HEK293 (cell line): Measurements from ENCODE around the gene C2.

ENCODE experiments used
- BCL11B ChIP-seq: fragments of 450-650 bp; formaldehyde crosslinking; IDR thresholded peaks from 2 replicates; pipeline ENCODE4 v1.5.1; 2016; ENCODE audit warnings: low read depth, missing biosample characterization, missing genetic modification characterization
- GFI1B ChIP-seq: fragments of 450-650 bp; formaldehyde crosslinking; IDR thresholded peaks from 2 replicates; pipeline ENCODE4 v1.5.1; 2016; ENCODE audit warnings: missing biosample characterization, missing genetic modification characterization
- GLIS1 ChIP-seq: fragments of 450-650 bp; formaldehyde crosslinking; IDR thresholded peaks from 2 replicates; pipeline ENCODE4 v1.5.1; 2016; ENCODE audit warnings: missing biosample characterization, missing genetic modification characterization
- TRIM28 ChIP-seq: IDR thresholded peaks from 2 replicates; pipeline ENCODE4 v1.6.1; 2011; ENCODE audit warnings: low read length, control low read depth, borderline replicate concordance
- ZFP69B ChIP-seq: fragments of 450-650 bp; formaldehyde crosslinking; IDR thresholded peaks from 2 replicates; pipeline ENCODE4 v1.5.1; 2016; ENCODE audit warnings: missing biosample characterization, missing genetic modification characterization
- ZNF221 ChIP-seq: fragments of 450-650 bp; formaldehyde crosslinking; IDR thresholded peaks from 2 replicates; pipeline ENCODE4 v1.5.1; 2017; ENCODE audit warnings: missing biosample characterization, missing genetic modification characterization, borderline replicate concordance
- ZNF292 ChIP-seq: fragments of 450-650 bp; formaldehyde crosslinking; IDR thresholded peaks from 2 replicates; pipeline ENCODE4 v1.5.1; 2016; ENCODE audit warnings: low read depth, missing biosample characterization, missing genetic modification characterization, borderline replicate concordance
- ZNF335 ChIP-seq: fragments of 450-650 bp; formaldehyde crosslinking; conservative IDR thresholded peaks from 2 replicates; pipeline ENCODE4 v1.5.1; 2016; ENCODE audit warnings: missing biosample characterization, missing genetic modification characterization
- ZNF366 ChIP-seq: fragments of 450-650 bp; formaldehyde crosslinking; conservative IDR thresholded peaks from 2 replicates; pipeline ENCODE4 v1.5.1; 2016; ENCODE audit warnings: missing biosample characterization, missing genetic modification characterization
- ZNF48 ChIP-seq: fragments of 450-650 bp; formaldehyde crosslinking; IDR thresholded peaks from 2 replicates; pipeline ENCODE4 v1.5.1; 2016; ENCODE audit warnings: missing biosample characterization, missing genetic modification characterization
- ZNF501 ChIP-seq: fragments of 450-650 bp; formaldehyde crosslinking; IDR thresholded peaks from 2 replicates; pipeline ENCODE4 v1.5.1; 2016; ENCODE audit warnings: missing biosample characterization, missing genetic modification characterization
- ZNF514 ChIP-seq: fragments of 450-650 bp; formaldehyde crosslinking; IDR thresholded peaks from 2 replicates; pipeline ENCODE4 v1.5.1; 2016; ENCODE audit warnings: missing biosample characterization, missing genetic modification characterization
- ZNF548 ChIP-seq: fragments of 450-650 bp; formaldehyde crosslinking; IDR thresholded peaks from 2 replicates; pipeline ENCODE4 v1.5.1; 2016; ENCODE audit warnings: missing biosample characterization, missing genetic modification characterization
- ZNF549 ChIP-seq: fragments of 450-650 bp; IDR thresholded peaks from 2 replicates; pipeline ENCODE4 v1.5.1; 2018; ENCODE audit warnings: missing biosample characterization, missing genetic modification characterization, mild to moderate bottlenecking, inconsistent platforms, moderate library complexity
- ZNF610 ChIP-seq: fragments of 450-650 bp; formaldehyde crosslinking; IDR thresholded peaks from 2 replicates; pipeline ENCODE4 v1.5.1; 2016; ENCODE audit warnings: missing biosample characterization, missing genetic modification characterization, borderline replicate concordance
- ZNF624 ChIP-seq: fragments of 450-650 bp; formaldehyde crosslinking; IDR thresholded peaks from 2 replicates; pipeline ENCODE4 v1.5.1; 2017; ENCODE audit warnings: missing biosample characterization, missing genetic modification characterization
- ZNF654 ChIP-seq: fragments of 450-650 bp; formaldehyde crosslinking; IDR thresholded peaks from 2 replicates; pipeline ENCODE4 v1.5.1; 2016; ENCODE audit warnings: low read depth, missing biosample characterization, missing genetic modification characterization
- ZNF660 ChIP-seq: fragments of 450-650 bp; IDR thresholded peaks from 2 replicates; pipeline ENCODE4 v1.5.1; 2018; ENCODE audit warnings: missing biosample characterization, mild to moderate bottlenecking, missing genetic modification characterization
- ZNF707 ChIP-seq: fragments of 450-650 bp; formaldehyde crosslinking; IDR thresholded peaks from 2 replicates; pipeline ENCODE4 v1.5.1; 2016; ENCODE audit warnings: missing biosample characterization, missing genetic modification characterization
- TF ChIP-seq, protein P1 (sequence below): fragments of 450-650 bp; formaldehyde crosslinking; IDR thresholded peaks from 2 replicates; pipeline ENCODE4 v1.5.1; 2016; ENCODE audit warnings: missing biosample characterization, missing genetic modification characterization, borderline replicate concordance
- TF ChIP-seq, protein P2 (sequence below): fragments of 450-650 bp; formaldehyde crosslinking; IDR thresholded peaks from 2 replicates; pipeline ENCODE4 v1.5.1; 2016; ENCODE audit warnings: missing biosample characterization, missing genetic modification characterization
- TF ChIP-seq, protein P3 (sequence below): fragments of 450-650 bp; formaldehyde crosslinking; IDR thresholded peaks from 2 replicates; pipeline ENCODE4 v1.5.1; 2016; ENCODE audit warnings: missing biosample characterization, missing genetic modification characterization
- TF ChIP-seq, protein P4 (sequence below): fragments of 450-650 bp; formaldehyde crosslinking; IDR thresholded peaks from 2 replicates; pipeline ENCODE4 v1.5.1; 2016; ENCODE audit warnings: missing biosample characterization, missing genetic modification characterization
- TF ChIP-seq, protein P5 (sequence below): fragments of 450-650 bp; formaldehyde crosslinking; IDR thresholded peaks from 2 replicates; pipeline ENCODE4 v1.5.1; 2016; ENCODE audit warnings: missing biosample characterization, missing genetic modification characterization
- TF ChIP-seq, protein P6 (sequence below): fragments of 450-650 bp; formaldehyde crosslinking; IDR thresholded peaks from 2 replicates; pipeline ENCODE4 v1.5.1; 2016; ENCODE audit warnings: missing biosample characterization, missing genetic modification characterization
- TF ChIP-seq, protein P7 (sequence below): fragments of 450-650 bp; formaldehyde crosslinking; conservative IDR thresholded peaks from 2 replicates; pipeline ENCODE4 v1.5.1; 2016; ENCODE audit warnings: low read depth, missing biosample characterization, missing genetic modification characterization
- TF ChIP-seq, protein P8 (sequence below): fragments of 450-650 bp; formaldehyde crosslinking; IDR thresholded peaks from 2 replicates; pipeline ENCODE4 v1.5.1; 2016; ENCODE audit warnings: missing biosample characterization, missing genetic modification characterization

Gene C2

DNA sequence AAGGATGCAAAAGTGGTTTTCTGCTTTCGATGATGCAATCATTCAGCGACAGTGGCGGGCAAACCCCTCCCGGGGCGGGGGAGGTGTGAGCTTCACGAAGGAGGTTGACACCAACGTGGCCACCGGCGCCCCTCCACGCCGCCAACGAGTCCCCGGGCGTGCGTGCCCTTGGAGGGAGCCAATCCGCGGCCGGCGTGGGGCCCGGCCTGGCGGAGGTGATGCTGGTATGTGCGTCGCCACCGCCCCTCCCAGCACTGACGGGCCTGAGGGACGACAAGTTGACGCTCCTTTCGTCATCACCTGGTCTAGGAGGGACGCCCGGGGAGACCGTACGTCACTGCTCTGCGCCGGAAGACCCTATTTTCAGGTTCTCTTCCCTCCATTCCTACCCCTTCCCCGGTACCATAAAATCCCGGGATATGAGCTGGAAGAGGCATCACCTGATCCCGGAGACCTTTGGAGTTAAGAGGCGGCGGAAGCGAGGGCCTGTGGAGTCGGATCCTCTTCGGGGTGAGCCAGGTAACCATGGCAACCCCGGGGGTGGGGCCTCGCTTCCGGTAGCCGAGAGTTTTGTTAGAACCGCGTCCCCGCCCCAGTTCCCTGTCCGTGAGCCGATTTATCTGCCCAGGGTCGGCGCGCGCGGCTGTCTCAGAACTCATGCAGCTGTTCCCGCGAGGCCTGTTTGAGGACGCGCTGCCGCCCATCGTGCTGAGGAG lies 44.6 kb downstream of the C2 start, which contains the start of gene DXO (continued):
- TF ChIP-seq, protein P1, sequence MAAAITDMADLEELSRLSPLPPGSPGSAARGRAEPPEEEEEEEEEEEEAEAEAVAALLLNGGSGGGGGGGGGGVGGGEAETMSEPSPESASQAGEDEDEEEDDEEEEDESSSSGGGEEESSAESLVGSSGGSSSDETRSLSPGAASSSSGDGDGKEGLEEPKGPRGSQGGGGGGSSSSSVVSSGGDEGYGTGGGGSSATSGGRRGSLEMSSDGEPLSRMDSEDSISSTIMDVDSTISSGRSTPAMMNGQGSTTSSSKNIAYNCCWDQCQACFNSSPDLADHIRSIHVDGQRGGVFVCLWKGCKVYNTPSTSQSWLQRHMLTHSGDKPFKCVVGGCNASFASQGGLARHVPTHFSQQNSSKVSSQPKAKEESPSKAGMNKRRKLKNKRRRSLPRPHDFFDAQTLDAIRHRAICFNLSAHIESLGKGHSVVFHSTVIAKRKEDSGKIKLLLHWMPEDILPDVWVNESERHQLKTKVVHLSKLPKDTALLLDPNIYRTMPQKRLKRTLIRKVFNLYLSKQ (tag by site-specific recombination), result no peak
- TF ChIP-seq ZNF335 (tag by site-specific recombination), result peak; percentile 78
- TF ChIP-seq ZNF514 (tag by site-specific recombination), result no peak
- no peak for TF ChIP-seq ZNF221 (tag by site-specific recombination)
- no peak for TF ChIP-seq ZNF707 (tag by site-specific recombination)
- TF ChIP-seq, protein P2, sequence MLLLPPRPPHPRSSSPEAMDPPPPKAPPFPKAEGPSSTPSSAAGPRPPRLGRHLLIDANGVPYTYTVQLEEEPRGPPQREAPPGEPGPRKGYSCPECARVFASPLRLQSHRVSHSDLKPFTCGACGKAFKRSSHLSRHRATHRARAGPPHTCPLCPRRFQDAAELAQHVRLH (tag by site-specific recombination), result peak; percentile 95
- TF ChIP-seq ZNF292 (tag by site-specific recombination), result no peak
- TF ChIP-seq, protein P3, sequence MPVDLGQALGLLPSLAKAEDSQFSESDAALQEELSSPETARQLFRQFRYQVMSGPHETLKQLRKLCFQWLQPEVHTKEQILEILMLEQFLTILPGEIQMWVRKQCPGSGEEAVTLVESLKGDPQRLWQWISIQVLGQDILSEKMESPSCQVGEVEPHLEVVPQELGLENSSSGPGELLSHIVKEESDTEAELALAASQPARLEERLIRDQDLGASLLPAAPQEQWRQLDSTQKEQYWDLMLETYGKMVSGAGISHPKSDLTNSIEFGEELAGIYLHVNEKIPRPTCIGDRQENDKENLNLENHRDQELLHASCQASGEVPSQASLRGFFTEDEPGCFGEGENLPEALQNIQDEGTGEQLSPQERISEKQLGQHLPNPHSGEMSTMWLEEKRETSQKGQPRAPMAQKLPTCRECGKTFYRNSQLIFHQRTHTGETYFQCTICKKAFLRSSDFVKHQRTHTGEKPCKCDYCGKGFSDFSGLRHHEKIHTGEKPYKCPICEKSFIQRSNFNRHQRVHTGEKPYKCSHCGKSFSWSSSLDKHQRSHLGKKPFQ (tag by site-specific recombination), result peak; percentile 94
- TF ChIP-seq TRIM28, result peak; percentile 54; the same call in 1 of the 2 replicates
- TF ChIP-seq, protein P4, sequence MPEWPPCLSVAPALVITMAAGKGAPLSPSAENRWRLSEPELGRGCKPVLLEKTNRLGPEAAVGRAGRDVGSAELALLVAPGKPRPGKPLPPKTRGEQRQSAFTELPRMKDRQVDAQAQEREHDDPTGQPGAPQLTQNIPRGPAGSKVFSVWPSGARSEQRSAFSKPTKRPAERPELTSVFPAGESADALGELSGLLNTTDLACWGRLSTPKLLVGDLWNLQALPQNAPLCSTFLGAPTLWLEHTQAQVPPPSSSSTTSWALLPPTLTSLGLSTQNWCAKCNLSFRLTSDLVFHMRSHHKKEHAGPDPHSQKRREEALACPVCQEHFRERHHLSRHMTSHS, result no peak
- TF ChIP-seq, protein P5, sequence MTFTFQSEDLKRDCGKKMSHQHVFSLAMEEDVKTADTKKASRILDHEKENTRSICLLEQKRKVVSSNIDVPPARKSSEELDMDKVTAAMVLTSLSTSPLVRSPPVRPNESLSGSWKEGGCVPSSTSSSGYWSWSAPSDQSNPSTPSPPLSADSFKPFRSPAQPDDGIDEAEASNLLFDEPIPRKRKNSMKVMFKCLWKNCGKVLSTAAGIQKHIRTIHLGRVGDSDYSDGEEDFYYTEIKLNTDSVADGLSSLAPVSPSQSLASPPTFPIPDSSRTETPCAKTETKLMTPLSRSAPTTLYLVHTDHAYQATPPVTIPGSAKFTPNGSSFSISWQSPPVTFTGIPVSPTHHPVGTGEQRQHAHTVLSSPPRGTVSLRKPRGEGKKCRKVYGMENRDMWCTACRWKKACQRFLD, result no peak
- no peak for TF ChIP-seq ZNF48 (tag by site-specific recombination)
- TF ChIP-seq ZNF660 (tag by site-specific recombination), result peak; percentile 58
- peak; percentile 99 for TF ChIP-seq ZNF366
- TF ChIP-seq, protein P6, sequence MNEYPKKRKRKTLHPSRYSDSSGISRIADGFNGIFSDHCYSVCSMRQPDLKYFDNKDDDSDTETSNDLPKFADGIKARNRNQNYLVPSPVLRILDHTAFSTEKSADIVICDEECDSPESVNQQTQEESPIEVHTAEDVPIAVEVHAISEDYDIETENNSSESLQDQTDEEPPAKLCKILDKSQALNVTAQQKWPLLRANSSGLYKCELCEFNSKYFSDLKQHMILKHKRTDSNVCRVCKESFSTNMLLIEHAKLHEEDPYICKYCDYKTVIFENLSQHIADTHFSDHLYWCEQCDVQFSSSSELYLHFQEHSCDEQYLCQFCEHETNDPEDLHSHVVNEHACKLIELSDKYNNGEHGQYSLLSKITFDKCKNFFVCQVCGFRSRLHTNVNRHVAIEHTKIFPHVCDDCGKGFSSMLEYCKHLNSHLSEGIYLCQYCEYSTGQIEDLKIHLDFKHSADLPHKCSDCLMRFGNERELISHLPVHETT (tag by site-specific recombination), result peak; percentile 97
- no peak for TF ChIP-seq ZNF624 (tag by site-specific recombination)
- peak; percentile 89 for TF ChIP-seq ZNF610
- TF ChIP-seq GLIS1, result peak; percentile 82
- TF ChIP-seq, protein P7, sequence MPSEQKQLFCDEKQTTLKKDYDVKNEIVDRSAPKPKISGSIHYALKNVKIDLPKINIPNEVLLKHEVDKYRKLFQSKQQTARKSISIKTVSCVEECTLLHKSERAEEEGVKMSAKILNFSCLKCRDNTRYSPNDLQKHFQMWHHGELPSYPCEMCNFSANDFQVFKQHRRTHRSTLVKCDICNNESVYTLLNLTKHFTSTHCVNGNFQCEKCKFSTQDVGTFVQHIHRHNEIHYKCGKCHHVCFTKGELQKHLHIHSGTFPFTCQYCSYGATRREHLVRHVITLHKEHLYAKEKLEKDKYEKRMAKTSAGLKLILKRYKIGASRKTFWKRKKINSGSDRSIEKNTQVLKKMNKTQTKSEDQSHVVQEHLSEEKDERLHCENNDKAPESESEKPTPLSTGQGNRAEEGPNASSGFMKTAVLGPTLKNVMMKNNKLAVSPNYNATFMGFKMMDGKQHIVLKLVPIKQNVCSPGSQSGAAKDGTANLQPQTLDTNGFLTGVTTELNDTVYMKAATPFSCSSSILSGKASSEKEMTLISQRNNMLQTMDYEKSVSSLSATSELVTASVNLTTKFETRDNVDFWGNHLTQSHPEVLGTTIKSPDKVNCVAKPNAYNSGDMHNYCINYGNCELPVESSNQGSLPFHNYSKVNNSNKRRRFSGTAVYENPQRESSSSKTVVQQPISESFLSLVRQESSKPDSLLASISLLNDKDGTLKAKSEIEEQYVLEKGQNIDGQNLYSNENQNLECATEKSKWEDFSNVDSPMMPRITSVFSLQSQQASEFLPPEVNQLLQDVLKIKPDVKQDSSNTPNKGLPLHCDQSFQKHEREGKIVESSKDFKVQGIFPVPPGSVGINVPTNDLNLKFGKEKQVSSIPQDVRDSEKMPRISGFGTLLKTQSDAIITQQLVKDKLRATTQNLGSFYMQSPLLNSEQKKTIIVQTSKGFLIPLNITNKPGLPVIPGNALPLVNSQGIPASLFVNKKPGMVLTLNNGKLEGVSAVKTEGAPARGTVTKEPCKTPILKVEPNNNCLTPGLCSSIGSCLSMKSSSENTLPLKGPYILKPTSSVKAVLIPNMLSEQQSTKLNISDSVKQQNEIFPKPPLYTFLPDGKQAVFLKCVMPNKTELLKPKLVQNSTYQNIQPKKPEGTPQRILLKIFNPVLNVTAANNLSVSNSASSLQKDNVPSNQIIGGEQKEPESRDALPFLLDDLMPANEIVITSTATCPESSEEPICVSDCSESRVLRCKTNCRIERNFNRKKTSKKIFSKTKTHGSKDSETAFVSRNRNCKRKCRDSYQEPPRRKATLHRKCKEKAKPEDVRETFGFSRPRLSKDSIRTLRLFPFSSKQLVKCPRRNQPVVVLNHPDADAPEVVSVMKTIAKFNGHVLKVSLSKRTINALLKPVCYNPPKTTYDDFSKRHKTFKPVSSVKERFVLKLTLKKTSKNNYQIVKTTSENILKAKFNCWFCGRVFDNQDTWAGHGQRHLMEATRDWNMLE (tag by site-specific recombination), result peak; percentile 73
- TF ChIP-seq ZNF501, result peak; percentile 93
- TF ChIP-seq ZNF549 (tag by site-specific recombination), result no peak
- TF ChIP-seq, protein P8, sequence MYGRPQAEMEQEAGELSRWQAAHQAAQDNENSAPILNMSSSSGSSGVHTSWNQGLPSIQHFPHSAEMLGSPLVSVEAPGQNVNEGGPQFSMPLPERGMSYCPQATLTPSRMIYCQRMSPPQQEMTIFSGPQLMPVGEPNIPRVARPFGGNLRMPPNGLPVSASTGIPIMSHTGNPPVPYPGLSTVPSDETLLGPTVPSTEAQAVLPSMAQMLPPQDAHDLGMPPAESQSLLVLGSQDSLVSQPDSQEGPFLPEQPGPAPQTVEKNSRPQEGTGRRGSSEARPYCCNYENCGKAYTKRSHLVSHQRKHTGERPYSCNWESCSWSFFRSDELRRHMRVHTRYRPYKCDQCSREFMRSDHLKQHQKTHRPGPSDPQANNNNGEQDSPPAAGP, result peak; percentile 98
- 0 out of 2 replicates have a peak, but pooled peaks have one; percentile 80 for TF ChIP-seq BCL11B (tag by site-specific recombination)
- TF ChIP-seq ZFP69B (tag by site-specific recombination), result peak; percentile 75
- no peak for TF ChIP-seq GFI1B (tag by site-specific recombination)
- no peak for TF ChIP-seq ZNF654 (tag by site-specific recombination)
- TF ChIP-seq ZNF548, result no peak
